T1000 (cell line): ENCODE measurements around the gene ERMN.
"Not testable (repeated sequence)": the region's sequence is repeated elsewhere in the genome, so short reads cannot be mapped to it uniquely, and the experiment has no call there.

Experiments
- DNase-seq: peaks from one replicate; lab custom pipeline; 2025; ENCODE audit warnings: mixed read lengths; lab: John Stamatoyannopoulos, UW

The ERMN gene

DNA sequence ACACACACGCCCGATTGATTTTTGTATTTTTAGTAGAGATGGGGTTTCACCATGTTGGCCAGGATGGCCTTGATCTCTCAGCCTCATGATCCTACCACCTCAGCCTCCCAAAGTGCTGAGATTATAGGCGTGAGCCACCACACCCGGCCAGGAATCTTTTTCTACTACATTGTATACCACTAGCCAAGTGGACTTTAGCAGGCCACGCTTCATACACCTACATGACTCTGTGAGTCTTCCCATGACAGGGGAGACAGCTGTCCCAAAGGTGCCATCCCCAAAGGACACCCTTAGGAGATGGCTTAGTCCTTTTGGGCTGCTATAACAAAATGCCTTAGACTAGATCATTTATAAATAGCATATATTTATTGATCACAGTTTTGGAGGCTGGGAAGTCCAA lies 32.8 kb downstream of the ERMN start:
- no peak for DNase-seq

DNA sequence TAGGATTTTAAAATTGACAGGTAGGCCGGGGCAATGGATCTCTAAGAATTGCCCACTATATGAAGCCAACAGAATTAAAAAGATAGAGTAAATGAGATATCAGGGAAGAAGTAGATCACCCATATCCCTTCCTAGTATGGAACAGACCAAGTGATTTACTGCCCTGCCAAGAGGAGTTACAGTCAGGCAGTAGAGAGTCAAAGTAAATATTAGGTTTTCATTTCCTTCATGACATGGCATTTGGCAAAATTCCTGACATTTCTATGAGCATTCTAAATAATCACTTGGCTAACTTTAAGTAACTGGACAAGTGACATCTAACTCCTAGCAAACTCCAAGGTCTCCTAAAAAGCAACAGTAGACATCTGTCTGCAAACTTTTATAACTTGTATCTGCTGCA lies 34.6 kb downstream of the ERMN start:
- DNase-seq, result no peak

DNA sequence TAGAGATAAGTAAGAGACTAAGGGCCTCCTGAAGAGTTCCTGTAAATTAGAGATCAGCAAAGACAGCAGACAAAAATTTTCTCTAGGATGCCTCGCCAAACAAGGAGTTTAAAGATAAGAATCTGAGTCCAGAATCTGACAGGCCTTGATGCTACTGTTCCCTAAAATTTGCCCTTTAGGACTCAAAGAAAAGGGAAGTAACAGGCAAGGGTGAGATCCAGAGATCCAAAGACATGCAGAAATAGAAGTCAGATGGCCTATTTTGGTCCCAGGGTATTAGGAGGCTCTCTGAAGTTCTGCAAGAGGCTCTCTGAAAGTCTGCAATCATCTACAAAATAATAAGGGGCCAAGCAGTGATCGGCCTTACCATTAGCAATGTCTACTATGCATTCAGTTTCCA lies 35.1 kb downstream of the ERMN start:
- no peak for DNase-seq

DNA sequence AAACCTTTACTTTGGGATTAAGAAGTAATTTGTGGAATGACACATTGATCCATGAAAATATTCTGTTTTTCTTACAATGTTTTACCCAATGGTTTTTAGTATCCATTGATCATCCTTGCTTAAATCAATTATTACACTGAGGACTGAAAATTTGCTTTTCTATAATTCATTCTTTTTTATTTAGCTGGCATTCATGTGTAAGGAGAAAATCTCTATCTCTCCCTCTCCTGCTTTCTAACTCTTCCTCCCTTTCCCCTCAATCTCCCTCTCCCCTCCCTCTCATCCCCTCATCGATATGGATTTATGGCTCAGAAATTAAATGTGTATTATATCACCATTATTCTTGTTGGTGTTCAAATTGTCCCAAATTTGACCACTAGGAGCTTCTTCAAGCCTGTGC lies 38.5 kb downstream of the ERMN start:
- no peak for DNase-seq

DNA sequence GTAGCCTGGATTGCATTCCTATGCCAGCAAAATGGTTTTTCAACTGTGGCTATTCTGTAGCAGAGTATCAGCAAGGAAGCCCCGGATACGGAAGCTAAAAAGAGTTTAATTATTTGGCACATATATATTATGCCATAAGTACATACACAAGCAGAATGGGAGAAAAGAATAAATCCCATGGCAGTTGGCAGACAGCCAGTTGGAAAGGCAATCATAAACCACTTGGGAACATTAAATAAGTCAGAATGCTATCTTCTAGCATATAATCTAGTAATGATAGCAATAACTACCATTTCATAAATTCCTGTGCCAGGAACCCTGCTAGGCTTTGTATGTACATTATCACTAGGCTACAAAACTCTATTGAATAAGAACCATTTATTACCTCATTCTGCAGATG lies 42.2 kb downstream of the ERMN start:
- DNase-seq, result no peak

DNA sequence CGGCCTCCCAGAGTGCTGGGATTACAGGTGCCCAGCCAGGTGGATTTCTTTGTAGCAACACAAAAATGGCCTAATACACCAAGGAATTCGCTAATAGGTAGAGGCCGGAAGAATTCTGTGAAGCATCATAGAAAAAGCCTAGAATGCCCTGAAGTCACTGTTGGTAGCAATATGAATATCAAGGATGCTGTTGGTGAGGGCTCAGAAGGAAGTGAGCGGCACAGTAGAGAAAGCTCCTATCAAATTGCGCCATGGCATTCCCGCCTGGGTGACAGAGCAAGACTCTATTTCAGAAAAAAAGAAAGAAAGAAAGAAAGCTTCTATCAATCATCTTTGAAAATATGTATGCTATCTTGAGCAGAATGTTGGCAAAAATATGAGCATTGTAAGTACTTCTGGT lies 44.3 kb downstream of the ERMN start:
- no peak for DNase-seq

- DNase-seq, result not testable (repeated sequence)
Measured at GRCh38 chr2:157279311-157279710, 46.3 kb downstream of the ERMN start.

- DNase-seq, result no peak
Measured at GRCh38 chr2:157271590-157272203, 53.9 kb downstream of the ERMN start.

DNA sequence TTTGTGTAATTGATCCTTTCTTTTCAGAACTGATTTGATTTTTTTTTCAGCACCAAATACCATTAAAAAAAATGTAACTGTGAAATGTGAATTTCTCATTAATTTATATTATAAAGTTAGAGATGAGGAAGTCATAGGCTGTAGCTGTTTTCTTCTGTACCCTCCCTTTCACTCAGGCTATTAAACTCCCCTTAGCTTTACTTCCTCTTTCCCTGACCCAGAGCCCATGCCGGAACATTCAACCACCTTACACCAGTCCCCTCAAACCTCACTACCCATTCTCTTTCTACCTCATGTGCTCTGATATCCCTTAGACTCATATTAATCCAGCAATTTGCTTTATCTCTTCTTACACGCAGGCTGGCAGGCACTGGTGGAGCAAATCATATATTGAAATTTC lies 55.7 kb downstream of the ERMN start:
- no peak for DNase-seq

- no peak for DNase-seq
Measured at GRCh38 chr2:157269060-157269459, 56.6 kb downstream of the ERMN start.
